Omental fat pad (tissue), 4 donors: Measurements from ENCODE around the gene SNX25. TPM values are rescaled to one million over a fixed set of nuclear protein-coding genes. Genes with fewer than 3 reads are reported as not detected.
"Not testable (repeated sequence)": the region's sequence is repeated elsewhere in the genome, so short reads cannot be mapped to it uniquely, and the experiment has no call there.

ENCODE experiments used
- ATAC-seq: fragments of 150-250 bp; one replicate; pipeline ENCODE4 v1.9.1; 2016; ENCODE audit warnings: mild to moderate bottlenecking, moderate library complexity; ENCODE audit not compliant: low FRiP score
- DNase-seq: peaks from one replicate; pipeline ENCODE4 v3.0.0-alpha.2; 2019; ENCODE audit warnings: low spot score
- total RNA-seq, 4 donors: library from RNA; depleted of rRNA; stranded (reverse); fragments of >200 nt; gene quantifications; one replicate each; pipeline ENCODE4 v1.1.0, GENCODE V29; 2016
- TF ChIP-seq, protein P1 (sequence below), 3 donors: fragments of 450-650 bp; IDR thresholded peaks; one replicate each; pipeline ENCODE4 v1.5.1; 2016 to 2017; ENCODE audit warnings: antibody characterized with exemption in 3 of 3, mild to moderate bottlenecking in 3 of 3, moderate library complexity in 2 of 3

Gene SNX25
- total RNA-seq, 4 donors from 2014 or later: 16.0 to 22.5 (median 21.9) TPM

DNA sequence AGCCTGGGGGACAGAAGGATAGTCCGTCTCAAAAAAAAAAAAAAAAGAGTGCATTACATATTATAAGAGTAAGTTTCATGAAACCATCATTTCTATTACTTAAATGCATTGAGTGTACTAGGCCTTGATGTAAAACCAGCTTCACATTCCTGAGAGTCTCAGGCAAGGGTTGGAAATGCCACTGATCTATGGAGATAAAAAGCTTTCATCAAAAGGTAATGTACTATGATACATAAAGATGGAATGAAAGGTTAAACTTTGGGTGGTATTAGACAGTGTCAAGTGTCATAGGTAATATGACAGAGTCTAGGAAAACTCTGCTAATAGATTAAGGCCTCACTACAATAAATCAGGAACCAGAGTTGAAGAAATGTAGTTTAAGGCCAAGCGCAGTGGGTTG lies 13.0 kb upstream of the SNX25 start:
- no peak for DNase-seq
- TF ChIP-seq, protein P1, sequence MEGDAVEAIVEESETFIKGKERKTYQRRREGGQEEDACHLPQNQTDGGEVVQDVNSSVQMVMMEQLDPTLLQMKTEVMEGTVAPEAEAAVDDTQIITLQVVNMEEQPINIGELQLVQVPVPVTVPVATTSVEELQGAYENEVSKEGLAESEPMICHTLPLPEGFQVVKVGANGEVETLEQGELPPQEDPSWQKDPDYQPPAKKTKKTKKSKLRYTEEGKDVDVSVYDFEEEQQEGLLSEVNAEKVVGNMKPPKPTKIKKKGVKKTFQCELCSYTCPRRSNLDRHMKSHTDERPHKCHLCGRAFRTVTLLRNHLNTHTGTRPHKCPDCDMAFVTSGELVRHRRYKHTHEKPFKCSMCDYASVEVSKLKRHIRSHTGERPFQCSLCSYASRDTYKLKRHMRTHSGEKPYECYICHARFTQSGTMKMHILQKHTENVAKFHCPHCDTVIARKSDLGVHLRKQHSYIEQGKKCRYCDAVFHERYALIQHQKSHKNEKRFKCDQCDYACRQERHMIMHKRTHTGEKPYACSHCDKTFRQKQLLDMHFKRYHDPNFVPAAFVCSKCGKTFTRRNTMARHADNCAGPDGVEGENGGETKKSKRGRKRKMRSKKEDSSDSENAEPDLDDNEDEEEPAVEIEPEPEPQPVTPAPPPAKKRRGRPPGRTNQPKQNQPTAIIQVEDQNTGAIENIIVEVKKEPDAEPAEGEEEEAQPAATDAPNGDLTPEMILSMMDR (IDR thresholded peaks at IDR 0.05): no peak
- ATAC-seq: no peak

- not testable (repeated sequence) for DNase-seq, ATAC-seq
Observed at GRCh38 chr4:185198189-185198588, 11.2 kb upstream of the SNX25 start.

DNA sequence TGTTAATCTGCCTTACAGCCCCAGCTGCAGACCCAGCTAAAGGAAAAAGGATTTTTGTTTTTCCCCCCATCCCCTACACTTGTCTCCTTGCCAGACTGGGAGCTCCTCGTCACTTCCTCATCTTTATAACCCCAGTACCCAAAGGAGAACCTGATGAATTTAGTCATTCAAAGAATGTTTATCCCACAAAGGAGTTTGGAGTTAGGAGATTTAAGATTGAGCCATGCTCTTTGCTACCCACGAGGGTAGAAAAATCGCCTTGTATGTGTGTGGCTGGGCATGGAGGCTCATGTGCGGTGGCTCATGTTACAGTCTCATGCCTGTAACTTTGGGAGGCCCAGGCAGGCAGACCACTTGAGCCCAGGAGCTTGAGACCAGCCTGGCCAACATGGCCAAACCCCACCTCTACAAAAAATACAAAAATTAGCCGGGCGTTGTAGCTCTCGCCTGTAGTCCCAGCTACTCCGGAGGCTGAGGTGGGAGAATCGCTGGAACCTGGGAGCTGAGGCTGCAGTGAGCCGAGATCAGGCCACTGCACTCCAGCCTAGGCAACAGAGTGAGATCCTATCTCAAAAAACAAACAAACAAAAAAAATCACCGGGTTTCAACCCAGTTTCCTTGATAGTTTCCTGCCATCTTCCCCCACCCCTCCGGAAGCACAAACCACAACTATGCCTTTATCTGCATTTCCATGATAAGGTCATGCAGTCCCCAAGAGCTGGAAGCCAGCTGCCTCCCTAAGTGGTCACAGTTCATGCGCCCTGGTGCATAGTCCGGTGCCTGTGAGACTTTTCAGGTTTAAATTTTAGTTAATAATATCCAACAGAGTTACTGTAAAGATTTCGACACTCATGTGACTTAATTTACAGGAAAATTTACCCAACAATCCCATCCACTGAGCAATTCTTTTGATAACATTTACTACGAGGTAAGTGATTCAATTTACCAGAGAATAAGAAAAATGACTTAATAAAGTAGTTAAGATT lies 7.1 kb upstream of the SNX25 start:
- TF ChIP-seq, protein P1 (IDR thresholded peaks at IDR 0.05): no peak
- DNase-seq: no peak
- ATAC-seq: no peak

GRCh38 chr4:185202984-185203485 lies 6.4 kb upstream of the SNX25 start:
- TF ChIP-seq, protein P1 (IDR thresholded peaks at IDR 0.05): no peak
- no peak for DNase-seq
- no peak for ATAC-seq

DNA sequence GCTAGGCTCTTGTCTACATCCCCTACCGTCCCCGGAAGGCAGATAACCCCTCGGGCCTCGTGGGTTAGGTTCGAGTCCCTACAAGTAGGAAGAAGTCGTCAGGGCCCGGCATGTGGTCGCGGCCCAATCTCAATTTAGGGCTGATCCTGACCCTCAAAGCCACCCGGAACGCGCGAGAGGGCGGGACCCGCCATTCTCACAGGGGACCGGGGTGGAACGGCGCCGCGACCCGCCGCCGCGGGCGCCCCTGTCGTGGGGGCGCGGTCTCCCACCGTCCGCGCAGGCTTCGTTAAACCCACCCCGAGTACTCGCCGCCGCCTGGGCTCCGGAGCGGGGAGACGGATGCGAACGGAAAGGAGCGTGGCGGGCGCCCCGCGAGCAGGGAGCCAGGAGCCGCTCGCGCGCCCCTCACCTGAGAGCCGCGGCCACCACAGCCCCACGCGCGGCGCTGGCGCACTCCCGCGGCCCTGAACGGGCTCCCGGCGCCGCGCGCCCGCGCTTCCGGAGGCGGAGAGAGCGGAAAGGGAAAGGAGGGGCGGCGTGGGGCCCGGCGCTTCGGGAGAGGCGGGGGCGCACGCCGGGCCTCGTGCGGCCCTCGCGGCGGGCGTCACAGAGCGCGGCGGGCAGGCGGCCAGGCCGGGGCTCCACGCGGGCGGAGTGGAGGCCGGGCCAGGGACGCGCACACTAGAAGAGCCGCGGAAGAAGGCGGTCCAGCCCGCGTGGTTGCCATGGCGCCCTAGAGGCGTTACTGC lies 5.7 kb upstream of the SNX25 start, which contains the start of gene CFAP97:
Gene CFAP97 (minus strand): TSS at position 515 of the 752 bp plus-strand sequence. CDS start 12,804 bp downstream, outside the sequence.
- DNase-seq: peak; percentile 69
- ATAC-seq: peak; percentile 97
- TF ChIP-seq, protein P1 (IDR thresholded peaks at IDR 0.05): no peak

GRCh38 chr4:185204238-185204910 lies 5.0 kb upstream of the SNX25 start:
- TF ChIP-seq, protein P1 (IDR thresholded peaks at IDR 0.05): no peak
- ATAC-seq (no peak), DNase-seq (no peak)

GRCh38 chr4:185205073-185205472 lies 4.3 kb upstream of the SNX25 start:
- not testable (repeated sequence) for ATAC-seq

More at GRCh38 chr4:185205073-185205472, 4.3 kb upstream of the SNX25 start:
- DNase-seq: not testable (repeated sequence)
